ENCODE measurements around the gene CTBP2. TPM values are rescaled to one million over a fixed set of nuclear protein-coding genes. Genes with fewer than 3 reads are reported as not detected.

Gene CTBP2
- total and polyA plus RNA-seq, 4 donors, result 32.4 to 85.7 (median 68.7) TPM

DNA sequence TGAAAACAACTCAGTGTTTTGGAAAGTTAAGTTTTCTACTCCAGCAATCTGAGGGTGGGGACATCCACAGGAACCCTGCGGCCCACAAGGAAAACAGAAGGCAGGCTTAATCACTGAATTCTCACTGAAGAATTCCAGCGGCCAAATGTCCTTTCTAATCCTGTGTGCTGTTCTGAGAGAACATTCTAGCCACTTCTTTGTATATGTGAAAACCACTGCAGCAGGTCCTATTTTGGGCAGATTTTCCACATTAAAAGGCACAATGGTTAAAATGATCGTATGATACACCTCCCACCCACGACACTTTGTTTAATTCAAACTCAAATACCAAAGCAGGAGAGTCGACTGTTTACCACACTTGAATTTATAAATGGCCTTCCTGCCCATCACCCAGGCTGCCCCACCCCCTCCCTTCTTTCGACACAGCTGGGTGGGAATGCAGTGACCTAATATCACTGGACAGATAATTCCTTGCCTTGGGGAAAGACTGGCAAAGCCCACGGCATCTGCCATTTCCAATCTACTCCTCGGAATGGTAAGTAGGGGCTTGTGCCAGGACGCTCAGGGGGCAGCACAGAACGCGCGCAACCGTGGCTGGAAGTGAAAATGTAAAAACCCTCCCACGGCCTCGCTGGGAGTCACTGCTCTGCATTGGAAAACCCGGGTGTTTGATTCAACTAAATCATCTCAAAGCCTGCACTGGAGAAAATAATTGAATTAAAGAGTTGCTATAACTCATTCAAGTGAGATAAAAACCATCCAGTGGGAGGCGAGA, 67.0 kb downstream of the CTBP2 start:
- peak; percentile 60 for ATAC-seq (ENCODE audit: low FRiP score)
- DNase-seq, result peak; percentile 60 to 85
- Histone ChIP-seq H3K4me3 (ENCODE audit: low read length in 2 of 2) (no peak overlapping the region), H3K36me3 (ENCODE audit: control insufficient read depth in 1 of 2, insufficient read depth in 2 of 2, low read length in 1 of 2) (no peaks in the 10 kb centered on the region), H3K9me3 (ENCODE audit: control insufficient read depth, low read length) (no peaks in the 10 kb centered on the region), H3K27ac (ENCODE audit: low read depth in 1 of 2, low read length in 2 of 2) (peak overlapping the region; percentile 33 to 58), H3K4me1 (ENCODE audit: control insufficient read depth in 1 of 2, insufficient read depth in 2 of 2, low read length in 2 of 2) (peaks cover 0 to 4% of the 10 kb centered on the region in 2 donors), H3K27me3 (ENCODE audit: control insufficient read depth in 1 of 2, insufficient read depth in 2 of 2, low read length in 1 of 2) (no peaks in the 10 kb centered on the region)
- intact Hi-C loops (cut with DNase I), result loop anchor here in 1 of 2 donors (5.0 kb wide), 1 partner anchor 54 kb away; no protein-coding TSS in a partner anchor
- 17 to 20% methylated on average over 17 of the region's 17 CpGs for WGBS, 2 donors

DNA sequence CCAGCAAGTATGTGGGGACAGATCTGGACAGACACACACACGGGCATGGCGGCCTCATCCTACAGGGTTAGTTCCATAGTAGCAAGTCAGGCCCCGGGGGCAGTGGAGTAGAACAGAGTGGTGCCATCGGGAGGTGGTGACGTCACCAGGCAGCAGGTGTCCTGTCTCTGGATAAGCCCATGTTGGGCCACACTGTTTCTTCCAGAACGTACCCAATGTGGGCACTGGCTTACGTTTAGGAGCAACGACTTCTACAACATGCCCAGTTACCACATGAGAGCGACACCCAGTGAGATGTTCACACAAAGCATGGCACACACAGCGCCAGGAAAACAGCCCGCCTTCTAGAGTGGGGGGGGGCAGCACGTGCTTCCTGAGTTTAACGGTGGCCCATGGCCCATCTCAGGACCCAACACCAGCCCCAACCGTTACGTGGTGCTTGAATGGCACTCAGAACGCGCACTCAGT, 67.8 kb downstream of the CTBP2 start:
- ATAC-seq (ENCODE audit: low FRiP score), result no peak

DNA sequence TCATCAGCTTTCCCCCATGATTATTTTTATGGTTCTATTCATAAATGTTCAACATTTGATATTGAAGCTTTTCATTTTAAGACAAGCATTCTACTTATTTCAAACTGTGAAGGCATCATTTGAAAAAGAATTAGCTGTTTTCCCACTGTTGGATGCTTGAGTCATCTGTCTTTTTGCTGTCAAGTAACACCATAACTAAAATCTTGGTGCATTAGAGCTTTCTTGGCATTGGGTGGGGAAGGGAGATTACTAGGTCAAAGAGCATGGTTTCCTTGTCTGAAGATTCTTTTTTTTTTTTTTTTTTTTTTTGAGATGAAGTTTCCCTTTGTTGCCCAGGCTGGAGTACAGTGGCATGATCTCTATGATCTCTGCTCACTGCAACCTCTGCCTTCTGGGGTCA, 68.5 kb downstream of the CTBP2 start:
- H3K9me3 ChIP-seq (ENCODE audit: control insufficient read depth, low read length), result no peaks in the 10 kb centered on the region
- no peaks in the 10 kb centered on the region for H3K27me3 ChIP-seq (ENCODE audit: control insufficient read depth in 1 of 2, insufficient read depth in 2 of 2, low read length in 1 of 2)
- H3K36me3 ChIP-seq (ENCODE audit: control insufficient read depth in 1 of 2, insufficient read depth in 2 of 2, low read length in 1 of 2), result peaks cover 0 to 2% of the 10 kb centered on the region in 2 donors
- H3K4me1 ChIP-seq (ENCODE audit: control insufficient read depth in 1 of 2, insufficient read depth in 2 of 2, low read length in 2 of 2), result peaks cover 0 to 4% of the 10 kb centered on the region in 2 donors
- no peak overlapping the region for H3K4me3 ChIP-seq (ENCODE audit: low read length in 2 of 2)
- H3K27ac ChIP-seq (ENCODE audit: low read depth in 1 of 2, low read length in 2 of 2), result no peak overlapping the region
- intact Hi-C loops (cut with DNase I), result loop anchor here in 1 of 2 donors (5.0 kb wide), 1 partner anchor 55 kb away; no protein-coding TSS in a partner anchor
- DNase-seq (no peak), ATAC-seq (ENCODE audit: low FRiP score) (no peak)

More for the DNA sequence above, 67.8 kb downstream of the CTBP2 start:
- no peaks in the 10 kb centered on the region for H3K27me3 ChIP-seq (ENCODE audit: control insufficient read depth in 1 of 2, insufficient read depth in 2 of 2, low read length in 1 of 2)
- peaks cover 0 to under 1% of the 10 kb centered on the region in 2 donors for H3K36me3 ChIP-seq (ENCODE audit: control insufficient read depth in 1 of 2, insufficient read depth in 2 of 2, low read length in 1 of 2)
- intact Hi-C loops (cut with DNase I), result loop anchor here in 1 of 2 donors (5.0 kb wide), 1 partner anchor 55 kb away; no protein-coding TSS in a partner anchor
- H3K4me1 ChIP-seq (ENCODE audit: control insufficient read depth in 1 of 2, insufficient read depth in 2 of 2, low read length in 2 of 2), result peaks cover 0 to 4% of the 10 kb centered on the region in 2 donors
- peak in 1 of 2 donors; percentile 63 for DNase-seq
- 91 to 92% methylated on average over 17 of the region's 17 CpGs for WGBS, 2 donors
- no peaks in the 10 kb centered on the region for H3K9me3 ChIP-seq (ENCODE audit: control insufficient read depth, low read length)
- H3K27ac ChIP-seq (ENCODE audit: low read depth in 1 of 2, low read length in 2 of 2), result peak overlapping the region in 1 of 2 donors; percentile 58
- no peak overlapping the region for H3K4me3 ChIP-seq (ENCODE audit: low read length in 2 of 2)

DNA sequence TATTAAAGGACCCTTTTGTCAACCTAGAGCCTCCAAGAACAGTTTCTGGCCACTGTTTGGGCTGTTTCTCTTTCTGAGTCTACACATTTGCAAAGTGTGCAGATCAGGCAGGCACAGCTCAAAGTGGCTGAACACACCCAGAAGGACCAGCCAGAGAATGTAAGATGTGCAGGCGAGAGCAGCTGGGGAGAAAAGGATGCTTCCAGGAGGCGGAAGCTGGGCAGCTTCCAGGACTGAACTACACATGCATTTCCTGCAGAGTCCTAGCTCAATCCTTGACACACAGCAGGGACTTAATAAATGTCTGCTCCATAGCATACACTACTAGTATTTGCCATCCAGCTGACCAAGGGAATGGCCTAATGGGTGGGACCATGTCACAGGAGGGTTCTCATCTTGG, 70.9 kb downstream of the CTBP2 start:
- H3K4me3 ChIP-seq (ENCODE audit: low read length in 2 of 2), result no peak overlapping the region
- peaks cover 3 to 4% of the 10 kb centered on the region in 2 donors for H3K4me1 ChIP-seq (ENCODE audit: control insufficient read depth in 1 of 2, insufficient read depth in 2 of 2, low read length in 2 of 2)
- H3K27me3 ChIP-seq (ENCODE audit: control insufficient read depth in 1 of 2, insufficient read depth in 2 of 2, low read length in 1 of 2), result no peaks in the 10 kb centered on the region
- DNase-seq (peak in 1 of 2 donors; percentile 9), ATAC-seq (ENCODE audit: low FRiP score) (no peak)
- intact Hi-C loops (cut with DNase I), result loop anchor here (5.0 kb wide), 2 partner anchors 33 to 58 kb away; no protein-coding TSS in a partner anchor
- H3K9me3 ChIP-seq (ENCODE audit: control insufficient read depth, low read length), result no peaks in the 10 kb centered on the region
- peaks cover 0 to 2% of the 10 kb centered on the region in 2 donors for H3K36me3 ChIP-seq (ENCODE audit: control insufficient read depth in 1 of 2, insufficient read depth in 2 of 2, low read length in 1 of 2)
- WGBS, 2 donors, result 65 to 85% methylated on average over 2 of the region's 2 CpGs
- H3K27ac ChIP-seq (ENCODE audit: low read depth in 1 of 2, low read length in 2 of 2), result no peak overlapping the region

DNA sequence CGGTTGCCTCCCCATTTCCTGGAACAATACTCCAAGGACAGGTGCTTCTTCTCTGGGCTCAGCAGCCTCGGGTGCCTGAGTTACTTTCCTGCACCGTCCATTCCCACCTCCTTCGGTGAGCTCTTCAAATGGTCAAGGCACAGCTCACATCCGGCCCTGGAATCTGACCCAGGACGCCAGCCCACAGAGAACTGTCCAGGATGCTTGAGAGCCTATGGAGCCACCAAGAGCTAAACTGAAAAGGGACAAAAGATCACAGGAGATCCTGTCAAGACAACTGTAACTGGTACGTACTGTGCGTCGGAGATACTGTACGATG, 72.5 kb downstream of the CTBP2 start:
- Histone ChIP-seq H3K4me1 (ENCODE audit: control insufficient read depth in 1 of 2, insufficient read depth in 2 of 2, low read length in 2 of 2) (peaks cover 3 to 4% of the 10 kb centered on the region in 2 donors), H3K27ac (ENCODE audit: low read depth in 1 of 2, low read length in 2 of 2) (no peak overlapping the region), H3K36me3 (ENCODE audit: control insufficient read depth in 1 of 2, insufficient read depth in 2 of 2, low read length in 1 of 2) (peaks cover 0 to 2% of the 10 kb centered on the region in 2 donors), H3K4me3 (ENCODE audit: low read length in 2 of 2) (no peak overlapping the region), H3K27me3 (ENCODE audit: control insufficient read depth in 1 of 2, insufficient read depth in 2 of 2, low read length in 1 of 2) (no peaks in the 10 kb centered on the region), H3K9me3 (ENCODE audit: control insufficient read depth, low read length) (no peaks in the 10 kb centered on the region)
- WGBS, 2 donors, result 85 to 86% methylated on average over 10 of the region's 10 CpGs
- peak in 1 of 2 donors; percentile 6 for DNase-seq
- ATAC-seq (ENCODE audit: low FRiP score), result no peak
- intact Hi-C loops (cut with DNase I), result loop anchor here (5.0 kb wide), 2 partner anchors 34 to 59 kb away; no protein-coding TSS in a partner anchor

DNA sequence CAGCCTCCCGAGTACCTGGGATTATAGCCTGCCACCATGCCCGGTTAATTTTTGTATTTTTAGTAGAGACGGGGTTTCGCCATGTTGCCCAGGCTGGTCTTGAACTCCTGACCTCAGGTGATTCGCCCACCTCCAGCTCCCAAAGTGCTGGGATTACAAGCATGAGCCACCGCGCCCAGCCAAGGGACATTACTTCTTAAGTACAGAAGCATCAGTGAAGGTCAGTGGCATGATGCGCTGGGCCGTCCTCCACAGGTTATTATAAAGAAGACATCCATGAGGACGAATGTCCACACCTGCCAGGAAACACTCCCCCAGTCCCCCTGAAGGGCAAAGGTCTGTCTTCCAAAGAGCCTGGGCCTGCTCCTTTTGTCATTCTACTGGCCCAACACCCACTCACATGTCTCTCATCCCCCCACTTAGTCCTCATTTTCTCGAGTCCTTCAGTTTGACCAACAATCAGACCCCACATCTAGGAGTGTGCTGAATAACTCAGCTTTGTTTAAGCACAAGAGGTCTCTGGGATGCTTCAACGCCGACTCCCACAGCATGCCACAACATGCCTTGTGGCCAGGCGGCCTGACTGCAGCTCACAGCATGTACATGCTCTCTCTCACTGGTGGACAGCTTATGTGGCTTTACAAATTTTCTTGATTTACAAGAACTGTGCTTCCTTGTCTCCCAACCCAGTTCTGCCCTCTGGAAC, 73.0 kb downstream of the CTBP2 start:
- WGBS, 2 donors, result 92 to 93% methylated on average over 14 of the region's 14 CpGs

DNA sequence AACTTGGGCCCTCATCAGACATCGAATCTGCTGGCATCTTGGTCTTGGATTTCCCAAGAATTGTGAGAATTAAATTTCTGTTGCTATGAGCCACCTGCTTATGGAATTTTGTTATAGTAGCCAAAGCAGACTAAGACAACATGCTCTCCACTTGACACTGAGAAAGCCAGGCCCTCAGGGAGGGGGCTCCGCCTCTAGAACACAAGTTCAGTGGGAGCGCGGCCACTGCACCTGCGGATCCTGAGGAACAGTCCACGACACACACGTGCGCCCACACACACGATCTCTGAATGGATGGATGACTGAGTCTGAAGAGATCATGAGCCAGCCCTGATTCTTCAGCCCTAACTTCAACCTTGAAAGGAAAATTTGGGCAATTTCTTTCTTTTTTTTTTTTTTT, 73.7 kb downstream of the CTBP2 start:
- intact Hi-C loops (cut with DNase I), result loop anchor here (5.0 kb wide), 2 partner anchors 36 to 61 kb away; no protein-coding TSS in a partner anchor
- Histone ChIP-seq H3K4me1 (ENCODE audit: control insufficient read depth in 1 of 2, insufficient read depth in 2 of 2, low read length in 2 of 2) (peaks cover 4 to 7% of the 10 kb centered on the region in 2 donors), H3K27ac (ENCODE audit: low read depth in 1 of 2, low read length in 2 of 2) (no peak overlapping the region), H3K36me3 (ENCODE audit: control insufficient read depth in 1 of 2, insufficient read depth in 2 of 2, low read length in 1 of 2) (peaks cover 0 to 2% of the 10 kb centered on the region in 2 donors), H3K4me3 (ENCODE audit: low read length in 2 of 2) (no peak overlapping the region), H3K9me3 (ENCODE audit: control insufficient read depth, low read length) (no peaks in the 10 kb centered on the region), H3K27me3 (ENCODE audit: control insufficient read depth in 1 of 2, insufficient read depth in 2 of 2, low read length in 1 of 2) (no peaks in the 10 kb centered on the region)
- DNase-seq (peak in 1 of 2 donors; percentile 69), ATAC-seq (ENCODE audit: low FRiP score) (no peak)
- WGBS, 2 donors, result 87 to 89% methylated on average over 9 of the region's 9 CpGs

More for the DNA sequence above, 73.0 kb downstream of the CTBP2 start:
- Histone ChIP-seq H3K4me1 (ENCODE audit: control insufficient read depth in 1 of 2, insufficient read depth in 2 of 2, low read length in 2 of 2) (peaks cover 3 to 4% of the 10 kb centered on the region in 2 donors), H3K9me3 (ENCODE audit: control insufficient read depth, low read length) (no peaks in the 10 kb centered on the region), H3K27ac (ENCODE audit: low read depth in 1 of 2, low read length in 2 of 2) (no peak overlapping the region), H3K4me3 (ENCODE audit: low read length in 2 of 2) (no peak overlapping the region), H3K36me3 (ENCODE audit: control insufficient read depth in 1 of 2, insufficient read depth in 2 of 2, low read length in 1 of 2) (peaks cover 0 to 2% of the 10 kb centered on the region in 2 donors), H3K27me3 (ENCODE audit: control insufficient read depth in 1 of 2, insufficient read depth in 2 of 2, low read length in 1 of 2) (no peaks in the 10 kb centered on the region)
- intact Hi-C loops (cut with DNase I), result loop anchor here (5.0 kb wide), 2 partner anchors 35 to 60 kb away; no protein-coding TSS in a partner anchor
- ATAC-seq (ENCODE audit: low FRiP score) (no peak), DNase-seq (peak in 1 of 2 donors; percentile 76)

DNA sequence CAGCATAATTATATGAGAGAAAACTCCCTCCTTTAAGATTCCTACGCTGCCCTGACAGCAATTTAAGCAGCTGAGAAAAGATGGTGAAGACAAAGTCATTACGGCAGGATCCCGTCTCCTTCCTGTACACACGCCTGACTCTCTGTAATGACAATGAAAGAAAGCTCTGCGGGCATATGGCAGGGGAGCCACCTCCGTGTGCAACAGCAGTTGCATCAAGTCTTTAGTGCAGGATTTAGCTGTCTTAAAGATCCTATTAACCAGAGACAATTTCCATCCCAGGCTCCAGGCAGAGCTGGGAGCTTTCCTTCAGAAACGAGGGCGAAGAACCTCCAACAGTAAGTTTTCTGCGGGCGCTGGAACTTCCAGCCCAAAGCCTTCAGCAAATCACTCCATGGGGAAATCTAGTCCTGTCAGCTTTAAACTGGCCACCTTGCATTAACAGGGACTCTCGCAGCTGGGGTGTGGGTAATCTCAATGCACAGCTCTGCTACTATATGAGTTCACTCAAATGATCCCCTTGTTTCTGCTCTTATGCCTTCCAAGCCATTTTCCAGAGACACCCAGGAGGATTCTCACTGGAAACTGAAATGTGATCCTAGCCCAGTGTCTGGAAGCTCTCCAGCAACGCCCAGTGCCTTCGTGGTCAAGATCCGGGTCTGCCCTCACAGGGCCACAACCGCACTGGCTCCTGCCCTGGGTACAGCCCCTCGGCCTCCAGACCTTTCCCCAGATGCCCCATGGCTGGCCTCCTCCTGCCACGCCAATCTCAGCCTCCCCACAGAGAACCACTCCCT, 74.9 kb downstream of the CTBP2 start:
- Histone ChIP-seq H3K27ac (ENCODE audit: low read depth in 1 of 2, low read length in 2 of 2) (peak overlapping the region; percentile 63 to 91), H3K36me3 (ENCODE audit: control insufficient read depth in 1 of 2, insufficient read depth in 2 of 2, low read length in 1 of 2) (peaks cover 0 to 2% of the 10 kb centered on the region in 2 donors), H3K27me3 (ENCODE audit: control insufficient read depth in 1 of 2, insufficient read depth in 2 of 2, low read length in 1 of 2) (no peaks in the 10 kb centered on the region), H3K4me3 (ENCODE audit: low read length in 2 of 2) (no peak overlapping the region), H3K9me3 (ENCODE audit: control insufficient read depth, low read length) (no peaks in the 10 kb centered on the region), H3K4me1 (ENCODE audit: control insufficient read depth in 1 of 2, insufficient read depth in 2 of 2, low read length in 2 of 2) (peaks cover 0 to 7% of the 10 kb centered on the region in 2 donors)
- peak; percentile 1 for ATAC-seq (ENCODE audit: low FRiP score)
- 13 to 17% methylated on average over 17 of the region's 17 CpGs for WGBS, 2 donors
- peak in 1 of 2 donors; percentile 77 for DNase-seq
- intact Hi-C loops (cut with DNase I), result loop anchor here (2.0 to 5.0 kb wide), 3 partner anchors 37 to 75 kb away; partner anchors contain the start of gene CTBP2 (in 1 of the 2)

Measured in aorta (tissue), 5 donors.